SK-N-SH treated with all-trans-retinoic acid at 6 μM for 48 hours (cell line): Measurements from ENCODE around the gene ATG10.
"Not testable (repeated sequence)": the region's sequence is repeated elsewhere in the genome, so short reads cannot be mapped to it uniquely, and the experiment has no call there.

Experiments
- ATAC-seq: fragments of 200-7000 bp; cut with Tn5 transposase; 3 replicates; pipeline ENCODE4 v1.9.1; 2020; ENCODE audit warnings: mild to moderate bottlenecking, moderate library complexity
- ARNTL ChIP-seq: fragments of 450-650 bp; formaldehyde crosslinking; IDR thresholded peaks from 2 replicates; pipeline ENCODE4 v1.5.0; 2020; ENCODE audit warnings: low read depth, mild to moderate bottlenecking, moderate library complexity, borderline replicate concordance
- BACH2 ChIP-seq: fragments of 250-450 bp; sonication (Bioruptor Pico); IDR thresholded peaks from 2 replicates; pipeline ENCODE4 v1.9.0; 2021; ENCODE audit warnings: mild to moderate bottlenecking, borderline replicate concordance
- CSDC2 ChIP-seq: fragments of 250-450 bp; sonication (Bioruptor Pico); IDR thresholded peaks from 2 replicates; pipeline ENCODE4 v1.5.0; 2020; ENCODE audit warnings: mild to moderate bottlenecking, moderate library complexity
- GLIS3 ChIP-seq: fragments of 250-450 bp; sonication (Bioruptor Pico); IDR thresholded peaks from 2 replicates; pipeline ENCODE4 v1.5.0; 2020; ENCODE audit warnings: mild to moderate bottlenecking, moderate library complexity
- ISL1 ChIP-seq: fragments of 250-450 bp; sonication (Bioruptor Pico); IDR thresholded peaks from 2 replicates; pipeline ENCODE4 v2.1.2; 2022; ENCODE audit warnings: mild to moderate bottlenecking, moderate library complexity
- OSR1 ChIP-seq: fragments of 250-450 bp; sonication (Bioruptor Pico); IDR thresholded peaks from 2 replicates; pipeline ENCODE4 v1.8.0; 2022; ENCODE audit warnings: moderate library complexity, mild to moderate bottlenecking, inconsistent platforms
- PPARA ChIP-seq: fragments of 250-450 bp; sonication (Bioruptor Pico); IDR thresholded peaks from 2 replicates; pipeline ENCODE4 v1.5.0; 2020; ENCODE audit warnings: mild to moderate bottlenecking, borderline replicate concordance
- RARB ChIP-seq: fragments of 250-450 bp; sonication (Bioruptor Pico); IDR thresholded peaks from 2 replicates; pipeline ENCODE4 v1.8.0; 2021; ENCODE audit warnings: mild to moderate bottlenecking, moderate library complexity
- SNAI2 ChIP-seq: fragments of 250-450 bp; sonication (Bioruptor Pico); IDR thresholded peaks from 2 replicates; pipeline ENCODE4 v1.5.0; 2020; ENCODE audit warnings: mild to moderate bottlenecking, moderate library complexity
- TCF4 ChIP-seq: fragments of 250-450 bp; sonication (Bioruptor Pico); IDR thresholded peaks from 2 replicates; pipeline ENCODE4 v1.8.0; 2021; ENCODE audit warnings: mild to moderate bottlenecking, moderate library complexity, borderline replicate concordance
- TOX ChIP-seq: fragments of 250-450 bp; sonication (Bioruptor Pico); IDR thresholded peaks from 2 replicates; pipeline ENCODE4 v1.8.0; 2021; ENCODE audit warnings: mild to moderate bottlenecking, moderate library complexity, borderline replicate concordance
- ZC3H10 ChIP-seq: fragments of 250-450 bp; sonication (Bioruptor Pico); IDR thresholded peaks from 2 replicates; pipeline ENCODE4 v1.5.1; 2021; ENCODE audit warnings: mild to moderate bottlenecking, moderate library complexity
- ZFP3 ChIP-seq: fragments of 250-450 bp; sonication (Bioruptor Pico); IDR thresholded peaks from 2 replicates; pipeline ENCODE4 v1.5.0; 2020; ENCODE audit warnings: mild to moderate bottlenecking, moderate library complexity
- ZFP30 ChIP-seq: fragments of 450-650 bp; formaldehyde crosslinking; IDR thresholded peaks from 2 replicates; pipeline ENCODE4 v1.5.0; 2022; ENCODE audit warnings: mild to moderate bottlenecking, moderate library complexity
- ZNF565 ChIP-seq: fragments of 450-650 bp; formaldehyde crosslinking; conservative IDR thresholded peaks from 2 replicates; pipeline ENCODE4 v1.5.0; 2020; ENCODE audit warnings: low read depth, mild to moderate bottlenecking, moderate library complexity
- ZNF70 ChIP-seq: fragments of 450-650 bp; formaldehyde crosslinking; IDR thresholded peaks from 2 replicates; pipeline ENCODE4 v1.5.0; 2020; ENCODE audit warnings: mild to moderate bottlenecking, moderate library complexity
- ZNF8 ChIP-seq: fragments of 450-650 bp; formaldehyde crosslinking; IDR thresholded peaks from 2 replicates; pipeline ENCODE4 v1.5.0; 2020; ENCODE audit warnings: mild to moderate bottlenecking, moderate library complexity
- TF ChIP-seq, protein P1 (sequence below): fragments of 250-450 bp; sonication (Bioruptor Pico); IDR thresholded peaks from 2 replicates; pipeline ENCODE4 v1.5.0; 2020; ENCODE audit warnings: mild to moderate bottlenecking, moderate library complexity
- TF ChIP-seq, protein P2 (sequence below): fragments of 250-450 bp; sonication (Bioruptor Pico); IDR thresholded peaks from 2 replicates; pipeline ENCODE4 v1.5.1; 2020; ENCODE audit warnings: low read depth, mild to moderate bottlenecking, moderate library complexity
- TF ChIP-seq, protein P3 (sequence below): fragments of 250-450 bp; sonication (Bioruptor Pico); IDR thresholded peaks from 2 replicates; pipeline ENCODE4 v1.8.0; 2021; ENCODE audit warnings: low read depth, mild to moderate bottlenecking, moderate library complexity, borderline replicate concordance
- TF ChIP-seq, protein P4 (sequence below): fragments of 250-450 bp; sonication (Bioruptor Pico); IDR thresholded peaks from 2 replicates; pipeline ENCODE4 v1.8.0; 2020; ENCODE audit warnings: mild to moderate bottlenecking, moderate library complexity, borderline replicate concordance

ATG10 gene

DNA sequence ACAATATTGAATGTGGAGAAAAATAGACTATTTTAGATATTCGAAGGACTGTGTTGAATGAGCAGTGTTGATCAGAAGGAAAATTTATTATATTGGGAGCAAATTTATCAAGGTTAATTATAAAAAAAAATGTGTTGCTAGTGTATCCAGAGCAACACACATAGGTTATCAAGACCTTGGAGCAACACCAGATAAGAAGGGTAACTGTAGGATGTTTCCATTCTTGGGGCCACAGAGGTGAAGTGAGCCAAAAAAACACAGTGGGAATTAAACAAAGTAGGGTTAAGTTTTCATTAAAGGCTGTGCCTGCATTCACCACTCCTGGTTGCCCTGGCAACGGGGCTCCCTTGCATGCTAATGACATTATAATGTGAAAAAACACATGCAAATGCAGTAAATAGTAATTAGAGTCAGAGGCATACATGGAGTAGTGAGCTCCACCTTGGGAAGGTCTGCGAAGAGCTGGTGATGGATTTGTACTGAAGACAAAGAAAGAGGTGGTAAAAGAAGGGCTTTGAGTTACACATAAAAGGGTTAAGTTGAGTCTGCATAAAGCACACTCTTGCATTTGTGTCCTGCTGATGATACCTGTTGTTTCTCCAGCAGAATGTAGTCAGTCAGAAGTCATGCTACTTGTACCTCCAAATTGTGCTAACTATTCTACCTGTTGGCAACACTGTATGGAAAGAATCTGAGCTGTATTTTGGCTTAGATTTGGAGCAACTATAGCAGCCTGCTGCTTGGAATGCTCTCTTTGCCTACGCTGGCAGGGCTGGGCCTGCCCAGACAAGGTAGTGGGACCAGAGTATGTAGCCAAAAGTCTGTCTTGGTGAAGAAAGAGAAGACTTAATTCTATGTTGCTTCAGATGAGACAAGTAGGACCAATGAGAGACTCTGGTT, 59.6 kb downstream of the ATG10 start:
- no peak for ATAC-seq
- no peak for TF ChIP-seq ZFP3 (CRISPR knock-in tag)
- TF ChIP-seq, protein P1, sequence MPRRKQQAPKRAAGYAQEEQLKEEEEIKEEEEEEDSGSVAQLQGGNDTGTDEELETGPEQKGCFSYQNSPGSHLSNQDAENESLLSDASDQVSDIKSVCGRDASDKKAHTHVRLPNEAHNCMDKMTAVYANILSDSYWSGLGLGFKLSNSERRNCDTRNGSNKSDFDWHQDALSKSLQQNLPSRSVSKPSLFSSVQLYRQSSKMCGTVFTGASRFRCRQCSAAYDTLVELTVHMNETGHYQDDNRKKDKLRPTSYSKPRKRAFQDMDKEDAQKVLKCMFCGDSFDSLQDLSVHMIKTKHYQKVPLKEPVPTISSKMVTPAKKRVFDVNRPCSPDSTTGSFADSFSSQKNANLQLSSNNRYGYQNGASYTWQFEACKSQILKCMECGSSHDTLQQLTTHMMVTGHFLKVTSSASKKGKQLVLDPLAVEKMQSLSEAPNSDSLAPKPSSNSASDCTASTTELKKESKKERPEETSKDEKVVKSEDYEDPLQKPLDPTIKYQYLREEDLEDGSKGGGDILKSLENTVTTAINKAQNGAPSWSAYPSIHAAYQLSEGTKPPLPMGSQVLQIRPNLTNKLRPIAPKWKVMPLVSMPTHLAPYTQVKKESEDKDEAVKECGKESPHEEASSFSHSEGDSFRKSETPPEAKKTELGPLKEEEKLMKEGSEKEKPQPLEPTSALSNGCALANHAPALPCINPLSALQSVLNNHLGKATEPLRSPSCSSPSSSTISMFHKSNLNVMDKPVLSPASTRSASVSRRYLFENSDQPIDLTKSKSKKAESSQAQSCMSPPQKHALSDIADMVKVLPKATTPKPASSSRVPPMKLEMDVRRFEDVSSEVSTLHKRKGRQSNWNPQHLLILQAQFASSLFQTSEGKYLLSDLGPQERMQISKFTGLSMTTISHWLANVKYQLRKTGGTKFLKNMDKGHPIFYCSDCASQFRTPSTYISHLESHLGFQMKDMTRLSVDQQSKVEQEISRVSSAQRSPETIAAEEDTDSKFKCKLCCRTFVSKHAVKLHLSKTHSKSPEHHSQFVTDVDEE (CRISPR knock-in tag) = no peak
- TF ChIP-seq ZFP30 (CRISPR knock-in tag) = no peak
- no peak for TF ChIP-seq CSDC2 (CRISPR knock-in tag)
- TF ChIP-seq ARNTL (CRISPR knock-in tag) = no peak
- no peak for TF ChIP-seq ZC3H10 (CRISPR knock-in tag)
- no peak for TF ChIP-seq GLIS3
- TF ChIP-seq, all 23 proteins: peak for 0

DNA sequence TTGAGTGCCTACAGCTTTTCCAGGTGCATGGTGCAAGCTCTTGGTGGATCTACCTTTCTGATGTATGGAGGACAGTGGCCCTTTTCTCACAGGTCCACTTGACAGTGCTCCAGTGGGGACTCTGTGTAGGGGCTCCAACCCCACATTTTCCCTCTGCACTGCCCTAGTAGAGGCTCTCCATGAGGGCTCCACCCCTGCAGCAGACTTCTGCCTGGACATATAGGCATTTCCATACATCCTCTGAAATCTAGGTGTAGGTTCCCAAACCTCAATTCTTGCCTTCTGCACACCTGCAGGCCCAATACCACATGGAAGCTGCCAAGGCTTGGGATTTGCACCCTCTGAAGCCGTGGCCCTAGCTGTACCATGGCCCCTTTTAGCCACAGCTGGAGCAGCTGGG, 71.1 kb downstream of the ATG10 start:
- ATAC-seq = not testable (repeated sequence)

DNA sequence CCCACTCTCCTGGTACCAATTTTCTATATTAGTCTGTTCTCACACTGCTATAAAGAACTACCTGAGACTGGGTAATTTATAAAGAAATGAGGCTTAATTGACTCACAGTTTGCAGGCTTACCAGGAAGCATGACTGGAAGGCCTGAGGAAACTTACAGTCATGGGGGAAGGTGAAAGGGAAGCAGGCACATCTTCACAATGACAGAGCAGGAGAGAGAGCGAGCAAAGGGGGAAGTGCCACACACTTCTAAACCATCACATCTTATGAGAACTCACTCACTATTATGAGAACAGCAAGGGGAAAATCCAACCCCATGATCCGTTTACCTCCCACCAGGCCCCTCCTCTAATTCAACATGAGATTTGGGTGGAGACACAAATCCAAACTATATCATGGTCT, 72.2 kb downstream of the ATG10 start:
- ATAC-seq = no peak
- TF ChIP-seq ZC3H10 (CRISPR knock-in tag) (no peak), BACH2 (CRISPR knock-in tag) (no peak), ZFP30 (CRISPR knock-in tag) (no peak), SNAI2 (CRISPR knock-in tag) (no peak), ZNF565 (CRISPR knock-in tag) (no peak), ZNF70 (no peak), PPARA (CRISPR knock-in tag) (no peak), ZNF8 (CRISPR knock-in tag) (no peak), TCF4 (CRISPR knock-in tag) (no peak), RARB (CRISPR knock-in tag) (no peak), GLIS3 (no peak), TOX (CRISPR knock-in tag) (no peak), ISL1 (no peak), OSR1 (CRISPR knock-in tag) (no peak), ZFP3 (CRISPR knock-in tag) (no peak)
- TF ChIP-seq, protein P2, sequence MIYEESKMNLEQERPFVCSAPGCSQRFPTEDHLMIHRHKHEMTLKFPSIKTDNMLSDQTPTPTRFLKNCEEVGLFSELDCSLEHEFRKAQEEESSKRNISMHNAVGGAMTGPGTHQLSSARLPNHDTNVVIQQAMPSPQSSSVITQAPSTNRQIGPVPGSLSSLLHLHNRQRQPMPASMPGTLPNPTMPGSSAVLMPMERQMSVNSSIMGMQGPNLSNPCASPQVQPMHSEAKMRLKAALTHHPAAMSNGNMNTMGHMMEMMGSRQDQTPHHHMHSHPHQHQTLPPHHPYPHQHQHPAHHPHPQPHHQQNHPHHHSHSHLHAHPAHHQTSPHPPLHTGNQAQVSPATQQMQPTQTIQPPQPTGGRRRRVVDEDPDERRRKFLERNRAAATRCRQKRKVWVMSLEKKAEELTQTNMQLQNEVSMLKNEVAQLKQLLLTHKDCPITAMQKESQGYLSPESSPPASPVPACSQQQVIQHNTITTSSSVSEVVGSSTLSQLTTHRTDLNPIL (CRISPR knock-in tag) = no peak
- TF ChIP-seq, protein P1 (CRISPR knock-in tag) = no peak
- TF ChIP-seq, protein P3, sequence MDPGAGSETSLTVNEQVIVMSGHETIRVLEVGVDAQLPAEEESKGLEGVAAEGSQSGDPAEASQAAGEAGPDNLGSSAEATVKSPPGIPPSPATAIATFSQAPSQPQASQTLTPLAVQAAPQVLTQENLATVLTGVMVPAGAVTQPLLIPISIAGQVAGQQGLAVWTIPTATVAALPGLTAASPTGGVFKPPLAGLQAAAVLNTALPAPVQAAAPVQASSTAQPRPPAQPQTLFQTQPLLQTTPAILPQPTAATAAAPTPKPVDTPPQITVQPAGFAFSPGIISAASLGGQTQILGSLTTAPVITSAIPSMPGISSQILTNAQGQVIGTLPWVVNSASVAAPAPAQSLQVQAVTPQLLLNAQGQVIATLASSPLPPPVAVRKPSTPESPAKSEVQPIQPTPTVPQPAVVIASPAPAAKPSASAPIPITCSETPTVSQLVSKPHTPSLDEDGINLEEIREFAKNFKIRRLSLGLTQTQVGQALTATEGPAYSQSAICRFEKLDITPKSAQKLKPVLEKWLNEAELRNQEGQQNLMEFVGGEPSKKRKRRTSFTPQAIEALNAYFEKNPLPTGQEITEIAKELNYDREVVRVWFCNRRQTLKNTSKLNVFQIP (CRISPR knock-in tag) = no peak
- TF ChIP-seq, protein P4, sequence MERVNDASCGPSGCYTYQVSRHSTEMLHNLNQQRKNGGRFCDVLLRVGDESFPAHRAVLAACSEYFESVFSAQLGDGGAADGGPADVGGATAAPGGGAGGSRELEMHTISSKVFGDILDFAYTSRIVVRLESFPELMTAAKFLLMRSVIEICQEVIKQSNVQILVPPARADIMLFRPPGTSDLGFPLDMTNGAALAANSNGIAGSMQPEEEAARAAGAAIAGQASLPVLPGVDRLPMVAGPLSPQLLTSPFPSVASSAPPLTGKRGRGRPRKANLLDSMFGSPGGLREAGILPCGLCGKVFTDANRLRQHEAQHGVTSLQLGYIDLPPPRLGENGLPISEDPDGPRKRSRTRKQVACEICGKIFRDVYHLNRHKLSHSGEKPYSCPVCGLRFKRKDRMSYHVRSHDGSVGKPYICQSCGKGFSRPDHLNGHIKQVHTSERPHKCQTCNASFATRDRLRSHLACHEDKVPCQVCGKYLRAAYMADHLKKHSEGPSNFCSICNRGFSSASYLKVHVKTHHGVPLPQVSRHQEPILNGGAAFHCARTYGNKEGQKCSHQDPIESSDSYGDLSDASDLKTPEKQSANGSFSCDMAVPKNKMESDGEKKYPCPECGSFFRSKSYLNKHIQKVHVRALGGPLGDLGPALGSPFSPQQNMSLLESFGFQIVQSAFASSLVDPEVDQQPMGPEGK (CRISPR knock-in tag) = no peak
